ENCODE results near the gene PALLD. TPM values are rescaled to one million over a fixed set of nuclear protein-coding genes. Genes with fewer than 3 reads are reported as not detected.
"Not testable (repeated sequence)": the region's sequence is repeated elsewhere in the genome, so short reads cannot be mapped to it uniquely, and the experiment has no call there.

PALLD gene
- total RNA-seq, 8 experiments from 2014 or later = 15.5 to 50.3 (median 24.3) TPM

DNA sequence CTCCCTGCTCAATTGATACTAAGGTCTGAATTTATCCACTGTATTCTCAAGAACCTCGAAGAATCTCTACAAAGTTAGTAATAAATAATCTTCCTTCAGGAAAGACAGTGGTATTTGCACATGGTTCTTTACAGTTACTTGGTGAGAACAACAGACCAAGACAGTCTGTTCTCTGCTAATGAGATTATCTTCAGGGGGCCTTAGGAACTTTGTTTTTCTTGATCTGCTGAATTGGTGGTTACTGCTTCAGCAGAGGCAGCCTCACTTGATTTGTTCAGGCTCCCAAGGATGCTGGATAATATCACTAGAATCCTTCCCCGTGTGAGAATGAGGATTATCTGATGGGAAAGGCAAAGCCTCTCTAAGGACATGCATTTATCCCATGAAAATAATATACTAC, 448.4 kb downstream of the PALLD start:
- Histone ChIP-seq H3K27ac (no peak overlapping the region), H3K4me3 (no peak overlapping the region), H3K4me1 (replicated peaks in 1 of 2) (no peaks in the 10 kb centered on the region)
- 49 to 100% (median 100%) methylated on average over 1 to 2 of the region's 2 CpGs; no CpG with 5 or more reads in 1 of the 10 experiments for WGBS, 10 experiments
- in situ Hi-C loops (cut with MboI; ENCODE audit: low pct_unique_long_range_greater_than_20kb in 2 of 9, low sequenced_read_pairs in 9 of 9, unreplicated experiment in 9 of 9) = loop anchor here in 2 of 9 experiments (25.0 kb wide), 1 partner anchor 542 kb away; no protein-coding TSS in a partner anchor
- ATAC-seq (replicated peaks in 6 of 8) = no peak

DNA sequence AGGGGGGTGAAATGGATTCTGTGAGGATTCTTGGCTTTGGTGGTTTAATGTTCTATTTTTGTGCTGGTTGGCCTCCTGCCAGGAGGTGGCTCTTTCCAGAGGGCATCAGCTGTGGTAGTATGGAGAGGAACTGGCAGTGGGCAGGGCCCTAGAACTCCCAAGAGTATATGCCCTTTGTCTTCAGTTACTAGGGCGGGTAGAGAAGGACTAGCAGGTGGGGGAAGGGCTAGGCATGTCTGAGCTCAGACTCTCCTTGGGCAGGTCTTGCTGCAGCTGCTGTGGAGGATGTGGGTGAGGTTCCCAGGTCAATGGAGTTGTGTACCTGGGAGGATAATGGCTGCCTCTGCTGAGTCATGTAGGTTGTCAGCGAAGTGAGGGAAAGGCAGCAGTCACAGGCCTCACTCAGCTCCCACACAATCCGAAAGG, 456.0 kb downstream of the PALLD start:
- in situ Hi-C loops (cut with MboI; ENCODE audit: low pct_unique_long_range_greater_than_20kb in 2 of 9, low sequenced_read_pairs in 9 of 9, unreplicated experiment in 9 of 9); H3K4me3 ChIP-seq; H3K4me1 ChIP-seq (replicated peaks in 1 of 2); ATAC-seq (replicated peaks in 6 of 8); H3K27ac ChIP-seq: not testable (repeated sequence)
- WGBS, 10 experiments = 80 to 100% (median 83%) methylated on average over 1 to 2 of the region's 3 CpGs; no CpG with 5 or more reads in 7 of the 10 experiments

DNA sequence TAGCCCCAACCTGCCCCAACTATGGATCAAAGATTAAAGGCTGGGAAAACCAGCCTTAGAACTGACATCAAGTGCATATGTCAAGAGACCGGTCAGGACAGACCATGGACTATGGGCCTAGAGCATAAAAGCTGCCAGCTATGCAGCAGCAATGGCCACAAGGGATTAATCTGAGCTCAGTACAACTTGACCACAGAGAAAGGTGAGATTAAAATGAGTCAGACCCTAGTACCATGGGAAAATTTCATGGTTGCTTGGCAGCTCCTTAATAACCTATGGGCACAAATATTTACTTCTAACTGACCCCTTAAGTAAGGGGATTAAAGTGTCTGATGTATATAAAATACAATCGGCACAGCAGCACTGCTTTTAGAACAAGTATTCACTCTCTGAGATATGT, 458.8 kb downstream of the PALLD start:
- no peak for ATAC-seq (replicated peaks in 6 of 8)
- in situ Hi-C loops (cut with MboI; ENCODE audit: low pct_unique_long_range_greater_than_20kb in 2 of 9, low sequenced_read_pairs in 9 of 9, unreplicated experiment in 9 of 9) = no loop called here
- H3K4me1 ChIP-seq (replicated peaks in 1 of 2) = no peaks in the 10 kb centered on the region
- no peak overlapping the region for H3K27ac ChIP-seq
- WGBS, 10 experiments = 82 to 100% (median 92%) methylated on average over 1 to 2 of the region's 2 CpGs; no CpG with 5 or more reads in 3 of the 10 experiments
- no peak overlapping the region for H3K4me3 ChIP-seq

DNA sequence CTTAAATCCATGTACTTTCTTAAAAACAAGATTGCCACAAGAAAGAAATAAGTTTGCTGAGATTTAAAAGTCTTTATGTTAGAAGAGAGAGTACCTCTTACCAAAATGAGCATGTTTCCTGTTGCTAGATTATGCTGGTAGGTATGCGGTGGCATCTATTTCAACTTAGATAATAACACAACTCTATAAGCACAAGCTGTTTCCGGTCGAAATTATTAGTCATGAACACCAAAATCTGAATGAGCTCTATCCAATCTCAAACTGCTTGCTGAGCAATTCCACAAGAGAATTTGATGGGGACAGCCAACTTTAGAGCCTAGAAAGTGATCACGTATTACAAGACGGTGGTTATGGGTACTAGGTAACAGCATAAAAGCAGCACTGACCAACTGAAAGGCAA, 463.9 kb downstream of the PALLD start:
- H3K4me1 ChIP-seq (replicated peaks in 1 of 2) = no peaks in the 10 kb centered on the region
- ATAC-seq (replicated peaks in 6 of 8) = no peak
- H3K27ac ChIP-seq = no peak overlapping the region
- in situ Hi-C loops (cut with MboI; ENCODE audit: low pct_unique_long_range_greater_than_20kb in 2 of 9, low sequenced_read_pairs in 9 of 9, unreplicated experiment in 9 of 9) = no loop called here
- 87 to 100% (median 100%) methylated on average over 1 to 5 of the region's 5 CpGs; no CpG with 5 or more reads in 1 of the 10 experiments for WGBS, 10 experiments
- H3K4me3 ChIP-seq = no peak overlapping the region

DNA sequence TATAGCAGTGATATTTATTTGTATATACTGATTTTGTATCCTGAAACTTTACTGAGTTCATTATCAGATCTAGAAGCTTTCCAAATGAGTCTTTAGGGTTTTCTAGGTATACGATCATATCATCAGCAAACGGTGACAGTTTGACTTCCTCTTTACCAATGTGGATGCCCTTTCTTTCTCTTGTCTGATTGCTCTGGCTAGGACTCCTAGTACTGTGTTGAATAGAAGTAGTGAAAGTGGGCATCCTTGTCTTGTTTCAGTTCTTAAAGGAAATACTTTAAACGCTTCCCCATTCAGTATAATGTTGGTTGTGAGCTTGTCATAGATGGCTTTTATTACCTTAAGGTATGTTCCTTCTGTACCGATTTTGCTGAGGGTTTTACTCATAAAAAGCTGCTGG, 475.7 kb downstream of the PALLD start:
- Histone ChIP-seq H3K4me1 (replicated peaks in 1 of 2) (no peaks in the 10 kb centered on the region), H3K27ac (no peak overlapping the region), H3K4me3 (no peak overlapping the region)
- ATAC-seq (replicated peaks in 6 of 8) = no peak
- in situ Hi-C loops (cut with MboI; ENCODE audit: low pct_unique_long_range_greater_than_20kb in 2 of 9, low sequenced_read_pairs in 9 of 9, unreplicated experiment in 9 of 9) = no loop called here
- 92 to 100% (median 97%) methylated on average over 1 to 4 of the region's 4 CpGs for WGBS, 10 experiments

Other genes starting within 250 kb of the PALLD start
- gene DDX60, start 178.3 kb upstream of the PALLD start, total RNA-seq = 10 to 100 TPM in 2 of 8 experiments, 1 to 10 TPM in 3, under 1 TPM in 3; 0.09 to 36.4 (median 1.4) TPM
- gene DDX60L, start 16.6 kb upstream of the PALLD start, total RNA-seq = 10 to 100 TPM in 1 of 8 experiments, 1 to 10 TPM in 4, under 1 TPM in 3; 0.33 to 21.4 (median 3.2) TPM